NB4 (cell line): ENCODE data around the gene LIPE.

Experiments
- CTCF ChIP-seq: IDR thresholded peaks from one replicate; pipeline ENCODE4 v1.5.1; 2012; ENCODE audit warnings: low read depth, low read length
- MAX ChIP-seq: IDR thresholded peaks from 2 replicates; pipeline ENCODE4 v1.6.1; 2011; ENCODE audit warnings: low read depth, low read length
- MYC ChIP-seq: IDR thresholded peaks from 2 replicates; pipeline ENCODE4 v1.6.1; 2011; ENCODE audit warnings: low read depth, low read length

- TF ChIP-seq CTCF (no peak), MYC (no peak), MAX (no peak)
These were observed 18.8 kb upstream of the LIPE start for GRCh38 chr19:42445948-42446347.
